OCI-LY7 (cell line): ENCODE data around the gene DUOX2.

ENCODE experiments used
- EZH2phosphoT487 ChIP-seq: fragments of 200-600 bp; sonication (generic); IDR thresholded peaks from 2 replicates; pipeline ENCODE4 v1.6.1; 2018; ENCODE audit warnings: low read depth, borderline replicate concordance, mild to moderate bottlenecking, mixed run types, antibody characterized with exemption, low read length, moderate library complexity, mixed read lengths
- TF ChIP-seq, protein P1 (sequence below): fragments of 200-600 bp; sonication (generic); conservative IDR thresholded peaks from 2 replicates; pipeline ENCODE4 v1.5.1; 2014; ENCODE audit warnings: mild to moderate bottlenecking, antibody characterized with exemption, low read length, moderate library complexity, mixed read lengths

GRCh38 chr15:45110256-45110820, 3.6 kb downstream of the DUOX2 start:
- TF ChIP-seq, protein P1, sequence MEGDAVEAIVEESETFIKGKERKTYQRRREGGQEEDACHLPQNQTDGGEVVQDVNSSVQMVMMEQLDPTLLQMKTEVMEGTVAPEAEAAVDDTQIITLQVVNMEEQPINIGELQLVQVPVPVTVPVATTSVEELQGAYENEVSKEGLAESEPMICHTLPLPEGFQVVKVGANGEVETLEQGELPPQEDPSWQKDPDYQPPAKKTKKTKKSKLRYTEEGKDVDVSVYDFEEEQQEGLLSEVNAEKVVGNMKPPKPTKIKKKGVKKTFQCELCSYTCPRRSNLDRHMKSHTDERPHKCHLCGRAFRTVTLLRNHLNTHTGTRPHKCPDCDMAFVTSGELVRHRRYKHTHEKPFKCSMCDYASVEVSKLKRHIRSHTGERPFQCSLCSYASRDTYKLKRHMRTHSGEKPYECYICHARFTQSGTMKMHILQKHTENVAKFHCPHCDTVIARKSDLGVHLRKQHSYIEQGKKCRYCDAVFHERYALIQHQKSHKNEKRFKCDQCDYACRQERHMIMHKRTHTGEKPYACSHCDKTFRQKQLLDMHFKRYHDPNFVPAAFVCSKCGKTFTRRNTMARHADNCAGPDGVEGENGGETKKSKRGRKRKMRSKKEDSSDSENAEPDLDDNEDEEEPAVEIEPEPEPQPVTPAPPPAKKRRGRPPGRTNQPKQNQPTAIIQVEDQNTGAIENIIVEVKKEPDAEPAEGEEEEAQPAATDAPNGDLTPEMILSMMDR: no peak
- no peak for TF ChIP-seq EZH2phosphoT487
